ENCODE measurements around the gene SMYD4. TPM values are rescaled to one million over a fixed set of nuclear protein-coding genes. Genes with fewer than 3 reads are reported as not detected.
A peak's percentile ranks its signal among the peaks of the same experiment; 100 is the strongest.

SMYD4 gene
- total and polyA plus RNA-seq, 9 of the 15 experiments (the other 6 are each of a cell fraction or from before 2014, with no cell fraction given) = 1.3 to 10.2 (median 6.7) TPM

- TF ChIP-seq, protein P1, sequence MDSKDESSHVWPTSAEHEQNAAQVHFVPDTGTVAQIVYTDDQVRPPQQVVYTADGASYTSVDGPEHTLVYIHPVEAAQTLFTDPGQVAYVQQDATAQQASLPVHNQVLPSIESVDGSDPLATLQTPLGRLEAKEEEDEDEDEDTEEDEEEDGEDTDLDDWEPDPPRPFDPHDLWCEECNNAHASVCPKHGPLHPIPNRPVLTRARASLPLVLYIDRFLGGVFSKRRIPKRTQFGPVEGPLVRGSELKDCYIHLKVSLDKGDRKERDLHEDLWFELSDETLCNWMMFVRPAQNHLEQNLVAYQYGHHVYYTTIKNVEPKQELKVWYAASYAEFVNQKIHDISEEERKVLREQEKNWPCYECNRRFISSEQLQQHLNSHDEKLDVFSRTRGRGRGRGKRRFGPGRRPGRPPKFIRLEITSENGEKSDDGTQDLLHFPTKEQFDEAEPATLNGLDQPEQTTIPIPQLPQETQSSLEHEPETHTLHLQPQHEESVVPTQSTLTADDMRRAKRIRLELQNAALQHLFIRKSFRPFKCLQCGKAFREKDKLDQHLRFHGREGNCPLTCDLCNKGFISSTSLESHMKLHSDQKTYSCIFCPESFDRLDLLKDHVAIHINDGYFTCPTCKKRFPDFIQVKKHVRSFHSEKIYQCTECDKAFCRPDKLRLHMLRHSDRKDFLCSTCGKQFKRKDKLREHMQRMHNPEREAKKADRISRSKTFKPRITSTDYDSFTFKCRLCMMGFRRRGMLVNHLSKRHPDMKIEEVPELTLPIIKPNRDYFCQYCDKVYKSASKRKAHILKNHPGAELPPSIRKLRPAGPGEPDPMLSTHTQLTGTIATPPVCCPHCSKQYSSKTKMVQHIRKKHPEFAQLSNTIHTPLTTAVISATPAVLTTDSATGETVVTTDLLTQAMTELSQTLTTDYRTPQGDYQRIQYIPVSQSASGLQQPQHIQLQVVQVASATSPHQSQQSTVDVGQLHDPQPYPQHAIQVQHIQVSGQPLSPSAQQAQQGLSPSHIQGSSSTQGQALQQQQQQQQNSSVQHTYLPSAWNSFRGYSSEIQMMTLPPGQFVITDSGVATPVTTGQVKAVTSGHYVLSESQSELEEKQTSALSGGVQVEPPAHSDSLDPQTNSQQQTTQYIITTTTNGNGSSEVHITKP (IDR thresholded peaks at IDR 0.05; ENCODE audit: partially characterized antibody) = no peak
- TF ChIP-seq, protein P2, sequence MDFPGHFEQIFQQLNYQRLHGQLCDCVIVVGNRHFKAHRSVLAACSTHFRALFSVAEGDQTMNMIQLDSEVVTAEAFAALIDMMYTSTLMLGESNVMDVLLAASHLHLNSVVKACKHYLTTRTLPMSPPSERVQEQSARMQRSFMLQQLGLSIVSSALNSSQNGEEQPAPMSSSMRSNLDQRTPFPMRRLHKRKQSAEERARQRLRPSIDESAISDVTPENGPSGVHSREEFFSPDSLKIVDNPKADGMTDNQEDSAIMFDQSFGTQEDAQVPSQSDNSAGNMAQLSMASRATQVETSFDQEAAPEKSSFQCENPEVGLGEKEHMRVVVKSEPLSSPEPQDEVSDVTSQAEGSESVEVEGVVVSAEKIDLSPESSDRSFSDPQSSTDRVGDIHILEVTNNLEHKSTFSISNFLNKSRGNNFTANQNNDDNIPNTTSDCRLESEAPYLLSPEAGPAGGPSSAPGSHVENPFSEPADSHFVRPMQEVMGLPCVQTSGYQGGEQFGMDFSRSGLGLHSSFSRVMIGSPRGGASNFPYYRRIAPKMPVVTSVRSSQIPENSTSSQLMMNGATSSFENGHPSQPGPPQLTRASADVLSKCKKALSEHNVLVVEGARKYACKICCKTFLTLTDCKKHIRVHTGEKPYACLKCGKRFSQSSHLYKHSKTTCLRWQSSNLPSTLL (IDR thresholded peaks at IDR 0.05) = no peak
- TF ChIP-seq NBN (IDR thresholded peaks at IDR 0.05; ENCODE audit: low read depth) (no peak), RHOXF2B (CRISPR knock-in tag; conservative IDR thresholded peaks at IDR 0.05) (no peak), SMARCA5 (IDR thresholded peaks at IDR 0.05) (no peak), ZNF592 (IDR thresholded peaks at IDR 0.05) (peak; percentile 59; the same call in 1 of the 2 replicates)
- TF ChIP-seq, protein P3, sequence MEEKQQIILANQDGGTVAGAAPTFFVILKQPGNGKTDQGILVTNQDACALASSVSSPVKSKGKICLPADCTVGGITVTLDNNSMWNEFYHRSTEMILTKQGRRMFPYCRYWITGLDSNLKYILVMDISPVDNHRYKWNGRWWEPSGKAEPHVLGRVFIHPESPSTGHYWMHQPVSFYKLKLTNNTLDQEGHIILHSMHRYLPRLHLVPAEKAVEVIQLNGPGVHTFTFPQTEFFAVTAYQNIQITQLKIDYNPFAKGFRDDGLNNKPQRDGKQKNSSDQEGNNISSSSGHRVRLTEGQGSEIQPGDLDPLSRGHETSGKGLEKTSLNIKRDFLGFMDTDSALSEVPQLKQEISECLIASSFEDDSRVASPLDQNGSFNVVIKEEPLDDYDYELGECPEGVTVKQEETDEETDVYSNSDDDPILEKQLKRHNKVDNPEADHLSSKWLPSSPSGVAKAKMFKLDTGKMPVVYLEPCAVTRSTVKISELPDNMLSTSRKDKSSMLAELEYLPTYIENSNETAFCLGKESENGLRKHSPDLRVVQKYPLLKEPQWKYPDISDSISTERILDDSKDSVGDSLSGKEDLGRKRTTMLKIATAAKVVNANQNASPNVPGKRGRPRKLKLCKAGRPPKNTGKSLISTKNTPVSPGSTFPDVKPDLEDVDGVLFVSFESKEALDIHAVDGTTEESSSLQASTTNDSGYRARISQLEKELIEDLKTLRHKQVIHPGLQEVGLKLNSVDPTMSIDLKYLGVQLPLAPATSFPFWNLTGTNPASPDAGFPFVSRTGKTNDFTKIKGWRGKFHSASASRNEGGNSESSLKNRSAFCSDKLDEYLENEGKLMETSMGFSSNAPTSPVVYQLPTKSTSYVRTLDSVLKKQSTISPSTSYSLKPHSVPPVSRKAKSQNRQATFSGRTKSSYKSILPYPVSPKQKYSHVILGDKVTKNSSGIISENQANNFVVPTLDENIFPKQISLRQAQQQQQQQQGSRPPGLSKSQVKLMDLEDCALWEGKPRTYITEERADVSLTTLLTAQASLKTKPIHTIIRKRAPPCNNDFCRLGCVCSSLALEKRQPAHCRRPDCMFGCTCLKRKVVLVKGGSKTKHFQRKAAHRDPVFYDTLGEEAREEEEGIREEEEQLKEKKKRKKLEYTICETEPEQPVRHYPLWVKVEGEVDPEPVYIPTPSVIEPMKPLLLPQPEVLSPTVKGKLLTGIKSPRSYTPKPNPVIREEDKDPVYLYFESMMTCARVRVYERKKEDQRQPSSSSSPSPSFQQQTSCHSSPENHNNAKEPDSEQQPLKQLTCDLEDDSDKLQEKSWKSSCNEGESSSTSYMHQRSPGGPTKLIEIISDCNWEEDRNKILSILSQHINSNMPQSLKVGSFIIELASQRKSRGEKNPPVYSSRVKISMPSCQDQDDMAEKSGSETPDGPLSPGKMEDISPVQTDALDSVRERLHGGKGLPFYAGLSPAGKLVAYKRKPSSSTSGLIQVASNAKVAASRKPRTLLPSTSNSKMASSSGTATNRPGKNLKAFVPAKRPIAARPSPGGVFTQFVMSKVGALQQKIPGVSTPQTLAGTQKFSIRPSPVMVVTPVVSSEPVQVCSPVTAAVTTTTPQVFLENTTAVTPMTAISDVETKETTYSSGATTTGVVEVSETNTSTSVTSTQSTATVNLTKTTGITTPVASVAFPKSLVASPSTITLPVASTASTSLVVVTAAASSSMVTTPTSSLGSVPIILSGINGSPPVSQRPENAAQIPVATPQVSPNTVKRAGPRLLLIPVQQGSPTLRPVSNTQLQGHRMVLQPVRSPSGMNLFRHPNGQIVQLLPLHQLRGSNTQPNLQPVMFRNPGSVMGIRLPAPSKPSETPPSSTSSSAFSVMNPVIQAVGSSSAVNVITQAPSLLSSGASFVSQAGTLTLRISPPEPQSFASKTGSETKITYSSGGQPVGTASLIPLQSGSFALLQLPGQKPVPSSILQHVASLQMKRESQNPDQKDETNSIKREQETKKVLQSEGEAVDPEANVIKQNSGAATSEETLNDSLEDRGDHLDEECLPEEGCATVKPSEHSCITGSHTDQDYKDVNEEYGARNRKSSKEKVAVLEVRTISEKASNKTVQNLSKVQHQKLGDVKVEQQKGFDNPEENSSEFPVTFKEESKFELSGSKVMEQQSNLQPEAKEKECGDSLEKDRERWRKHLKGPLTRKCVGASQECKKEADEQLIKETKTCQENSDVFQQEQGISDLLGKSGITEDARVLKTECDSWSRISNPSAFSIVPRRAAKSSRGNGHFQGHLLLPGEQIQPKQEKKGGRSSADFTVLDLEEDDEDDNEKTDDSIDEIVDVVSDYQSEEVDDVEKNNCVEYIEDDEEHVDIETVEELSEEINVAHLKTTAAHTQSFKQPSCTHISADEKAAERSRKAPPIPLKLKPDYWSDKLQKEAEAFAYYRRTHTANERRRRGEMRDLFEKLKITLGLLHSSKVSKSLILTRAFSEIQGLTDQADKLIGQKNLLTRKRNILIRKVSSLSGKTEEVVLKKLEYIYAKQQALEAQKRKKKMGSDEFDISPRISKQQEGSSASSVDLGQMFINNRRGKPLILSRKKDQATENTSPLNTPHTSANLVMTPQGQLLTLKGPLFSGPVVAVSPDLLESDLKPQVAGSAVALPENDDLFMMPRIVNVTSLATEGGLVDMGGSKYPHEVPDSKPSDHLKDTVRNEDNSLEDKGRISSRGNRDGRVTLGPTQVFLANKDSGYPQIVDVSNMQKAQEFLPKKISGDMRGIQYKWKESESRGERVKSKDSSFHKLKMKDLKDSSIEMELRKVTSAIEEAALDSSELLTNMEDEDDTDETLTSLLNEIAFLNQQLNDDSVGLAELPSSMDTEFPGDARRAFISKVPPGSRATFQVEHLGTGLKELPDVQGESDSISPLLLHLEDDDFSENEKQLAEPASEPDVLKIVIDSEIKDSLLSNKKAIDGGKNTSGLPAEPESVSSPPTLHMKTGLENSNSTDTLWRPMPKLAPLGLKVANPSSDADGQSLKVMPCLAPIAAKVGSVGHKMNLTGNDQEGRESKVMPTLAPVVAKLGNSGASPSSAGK (IDR thresholded peaks at IDR 0.05) = peak; percentile 55
Observed at GRCh38 chr17:1731194-1731506, 98.6 kb downstream of the SMYD4 start (continued).

Measured in K562 (cell line).